Psoas muscle (tissue), 8 donors: ENCODE results near the gene DNPH1. TPM values are rescaled to one million over a fixed set of nuclear protein-coding genes. Genes with fewer than 3 reads are reported as not detected.

ENCODE experiments used
- ATAC-seq, 4 donors: fragments of 200-7000 bp; cut with Tn5 transposase; one replicate each; pipeline ENCODE4 v1.9.1; 2020; ENCODE audit warnings: moderate library complexity in 3 of 4, mild to moderate bottlenecking in 2 of 4
- DNase-seq, 2 donors: peaks; one replicate each; pipeline ENCODE4 v3.0.0-alpha.2; 2020
- H3K27ac ChIP-seq: fragments of 200-600 bp; one replicate; pipeline ENCODE4 v1.8.0; 2022
- H3K27me3 ChIP-seq, 3 donors: fragments of 200-600 bp in 1 of 3; one replicate each; pipeline versions ENCODE4 v1.6.1 to v1.8.0; 2013 to 2022; ENCODE audit warnings: low read length in 2 of 3, mild to moderate bottlenecking in 2 of 3, moderate library complexity in 1 of 3; ENCODE audit not compliant: insufficient read depth in 3 of 3
- H3K36me3 ChIP-seq, 2 donors: fragments of 200-600 bp in 1 of 2; one replicate each; pipeline versions ENCODE4 v1.6.1 to v1.8.0; 2013 to 2022; ENCODE audit warnings: low read depth in 1 of 2, mild to moderate bottlenecking in 1 of 2, moderate library complexity in 1 of 2; ENCODE audit not compliant: insufficient read depth in 1 of 2
- H3K4me1 ChIP-seq: fragments of 200-600 bp; one replicate; pipeline ENCODE4 v1.8.0; 2022
- H3K4me3 ChIP-seq: fragments of 200-600 bp; one replicate; pipeline ENCODE4 v1.8.0; 2022; ENCODE audit warnings: mild to moderate bottlenecking
- H3K9me3 ChIP-seq: fragments of 200-600 bp; one replicate; pipeline ENCODE4 v1.8.0; 2022
- CTCF ChIP-seq: fragments of 200-600 bp; IDR thresholded peaks from one replicate; pipeline ENCODE4 v1.8.0; 2022; ENCODE audit warnings: antibody characterized with exemption
- WGBS, 3 donors: extraction: QIAGEN DNeasy Blood & Tissue Kit; methylation state at CpG; one replicate each; pipeline versions ENCODE4 v1.1.6 to v1.1.7; 2013; 5-methylcytosine and 5-hydroxymethylcytosine counted together
- intact Hi-C, 2 donors: fragments of 100-400 bp; cut with DNase I; formaldehyde crosslinking; loops; one replicate each; pipeline versions ENCODE4 v1.11.0 to v1.14.2; 2022
- polyA plus RNA-seq, 3 donors: library from polyadenylated mRNA; stranded (reverse); fragments of 200-250 nt; gene quantifications; one replicate each; pipeline ENCODE4 v1.2.3, GENCODE V29; 2013
- total RNA-seq, 4 donors: library from RNA; stranded (reverse); fragmentation: NEBNext Ultra II Directional in 2 of 4; extraction: Animal tissue kit (Norgen Biotek cat#: 25700) in 2 of 4; gene quantifications; one replicate each; pipeline versions ENCODE4 v1.2.1 to v1.2.4, GENCODE V29; 2021 to 2023
- donor health status: healthy with polysubstance abuse.
- donor health status: DM: no; HTN: no; CAD: no; lungs with moderate emphysema.
- donor health status: Bipolar disorder and iron deficiency.
- donor health status: healthy.
- donor health status: DM: yes; HTN: yes; CAD: no.
- donor health status: DM: no; HTN: no; CAD: no.
- donor health status: DM: no; HTN: no; CAD: no.
- donor health status: DM: yes; HTN: yes; CAD: no.

Gene DNPH1
- total and polyA plus RNA-seq, 7 donors = 20.7 to 83.6 (median 52.5) TPM

- H3K36me3 ChIP-seq = peaks cover 0 to 89% of the 10 kb centered on the region in 2 donors
- H3K27me3 ChIP-seq = no peaks in the 10 kb centered on the region
- DNase-seq = no peak
- H3K9me3 ChIP-seq = no peaks in the 10 kb centered on the region
- H3K4me3 ChIP-seq = no peak overlapping the region
- no peak for ATAC-seq
- TF ChIP-seq CTCF = no peak
- intact Hi-C loops = no loop called here
- WGBS, 3 donors = 88 to 93% (median 90%) methylated on average over 5 of the region's 5 CpGs
- no peak overlapping the region for H3K27ac ChIP-seq
- no peaks in the 10 kb centered on the region for H3K4me1 ChIP-seq
These were observed 35.4 kb downstream of the DNPH1 start for GRCh38 chr6:43193929-43194328.

GRCh38 chr6:43192911-43193310, 36.4 kb downstream of the DNPH1 start:
- ATAC-seq (no peak), DNase-seq (no peak)
- Histone ChIP-seq H3K4me3 (no peak overlapping the region), H3K36me3 (peaks cover 0 to 89% of the 10 kb centered on the region in 2 donors), H3K4me1 (no peaks in the 10 kb centered on the region), H3K27me3 (no peaks in the 10 kb centered on the region), H3K9me3 (no peaks in the 10 kb centered on the region), H3K27ac (no peak overlapping the region)
- 95 to 96% (median 95%) methylated on average over 9 of the region's 9 CpGs for WGBS, 3 donors
- no peak for TF ChIP-seq CTCF
- intact Hi-C loops = no loop called here

DNA sequence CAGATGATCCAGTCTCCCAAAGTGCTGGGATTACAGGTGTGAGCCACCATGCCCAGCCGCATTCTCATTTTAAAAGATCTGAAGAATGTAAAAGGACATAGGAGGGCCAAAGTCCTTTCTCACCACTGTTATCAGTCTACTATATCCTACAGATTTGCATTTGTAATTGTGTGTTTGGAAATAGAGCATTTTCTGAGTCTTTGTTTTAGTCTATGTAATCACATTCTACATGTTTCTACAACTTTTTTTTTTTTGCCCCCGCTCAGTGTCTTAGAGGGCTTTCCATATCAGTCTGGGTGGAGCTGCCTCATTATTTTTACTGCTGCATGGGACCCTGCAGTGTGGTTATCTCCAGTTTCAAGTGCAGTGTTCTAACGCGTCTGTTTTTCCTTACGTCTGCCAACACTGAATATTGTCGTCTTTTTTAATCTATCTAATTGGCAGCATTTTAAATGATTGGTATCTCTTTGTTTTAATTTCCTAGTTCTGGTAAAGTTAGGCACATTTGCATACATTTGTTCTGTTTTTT, 39.4 kb downstream of the DNPH1 start:
- Histone ChIP-seq H3K27me3 (no peaks in the 10 kb centered on the region), H3K4me1 (no peaks in the 10 kb centered on the region), H3K4me3 (no peak overlapping the region), H3K9me3 (no peaks in the 10 kb centered on the region), H3K36me3 (peaks cover 0 to 89% of the 10 kb centered on the region in 2 donors), H3K27ac (no peak overlapping the region)
- WGBS, 3 donors = 86 to 91% (median 87%) methylated on average over 6 of the region's 6 CpGs
- intact Hi-C loops = no loop called here
- no peak for TF ChIP-seq CTCF
- ATAC-seq (no peak), DNase-seq (no peak)

GRCh38 chr6:43188426-43188825, 40.9 kb downstream of the DNPH1 start:
- Histone ChIP-seq H3K9me3 (no peaks in the 10 kb centered on the region), H3K27me3 (no peaks in the 10 kb centered on the region), H3K4me3 (no peak overlapping the region), H3K4me1 (peaks cover 3% of the 10 kb centered on the region), H3K36me3 (peaks cover 0 to 81% of the 10 kb centered on the region in 2 donors), H3K27ac (no peak overlapping the region)
- ATAC-seq (no peak), DNase-seq (no peak)
- intact Hi-C loops = no loop called here
- no peak for TF ChIP-seq CTCF
- 88 to 94% (median 93%) methylated on average over 10 of the region's 10 CpGs for WGBS, 3 donors

GRCh38 chr6:43187821-43188220, 41.5 kb downstream of the DNPH1 start:
- Histone ChIP-seq H3K36me3 (peaks cover 0 to 75% of the 10 kb centered on the region in 2 donors), H3K4me1 (peaks cover 9% of the 10 kb centered on the region), H3K9me3 (no peaks in the 10 kb centered on the region), H3K27ac (no peak overlapping the region), H3K4me3 (no peak overlapping the region), H3K27me3 (no peaks in the 10 kb centered on the region)
- no peak for TF ChIP-seq CTCF
- ATAC-seq (no peak), DNase-seq (no peak)
- intact Hi-C loops = no loop called here
- WGBS, 3 donors = 90 to 94% (median 91%) methylated on average over 7 of the region's 7 CpGs
